Nephron (organoid): ENCODE results near the gene PLEKHA6.

Experiments
- H3K27ac Mint-ChIP-seq, 3 experiments: 2 replicates each; pipeline ENCODE4 v1.8.0; 2020; ENCODE audit warnings: mixed read lengths in 3 of 3, mild to moderate bottlenecking in 2 of 3, moderate library complexity in 1 of 3
- H3K27me3 Mint-ChIP-seq: 2 replicates; pipeline ENCODE4 v1.8.0; 2021; ENCODE audit warnings: low read depth, mild to moderate bottlenecking, moderate library complexity, mixed read lengths
- H3K36me3 Mint-ChIP-seq: 2 replicates; pipeline ENCODE4 v1.8.0; 2020; ENCODE audit warnings: low read depth, mixed read lengths
- H3K4me1 Mint-ChIP-seq: 2 replicates; pipeline ENCODE4 v1.8.0; 2020; ENCODE audit warnings: mixed read lengths
- H3K4me3 Mint-ChIP-seq, 3 experiments: 2 replicates each; pipeline ENCODE4 v1.8.0; 2020; ENCODE audit warnings: mild to moderate bottlenecking in 3 of 3, mixed read lengths in 3 of 3, moderate library complexity in 2 of 3
- H3K9me3 Mint-ChIP-seq: 2 replicates; pipeline ENCODE4 v1.8.0; 2020; ENCODE audit warnings: mixed read lengths
- TF ChIP-seq, protein P1 (sequence below), 3 experiments: fragments of 200-600 bp; sonication (generic); IDR thresholded peaks; one replicate each; pipeline ENCODE4 v1.5.0; 2021; ENCODE audit warnings: antibody characterized with exemption in 3 of 3; ENCODE audit not compliant: unreplicated experiment in 3 of 3

Gene PLEKHA6

GRCh38 chr1:204285436-204286305 lies 74.1 kb downstream of the PLEKHA6 start:
- Mint-ChIP-seq H3K27me3 (no peaks in the 10 kb centered on the region), H3K4me3 (peak overlapping the region; percentile 44 to 63 (median 62)), H3K4me1 (peaks cover 92% of the 10 kb centered on the region), H3K9me3 (no peaks in the 10 kb centered on the region), H3K36me3 (no peaks in the 10 kb centered on the region), H3K27ac (peak overlapping the region; percentile 69 to 92 (median 91))
- TF ChIP-seq, protein P1, sequence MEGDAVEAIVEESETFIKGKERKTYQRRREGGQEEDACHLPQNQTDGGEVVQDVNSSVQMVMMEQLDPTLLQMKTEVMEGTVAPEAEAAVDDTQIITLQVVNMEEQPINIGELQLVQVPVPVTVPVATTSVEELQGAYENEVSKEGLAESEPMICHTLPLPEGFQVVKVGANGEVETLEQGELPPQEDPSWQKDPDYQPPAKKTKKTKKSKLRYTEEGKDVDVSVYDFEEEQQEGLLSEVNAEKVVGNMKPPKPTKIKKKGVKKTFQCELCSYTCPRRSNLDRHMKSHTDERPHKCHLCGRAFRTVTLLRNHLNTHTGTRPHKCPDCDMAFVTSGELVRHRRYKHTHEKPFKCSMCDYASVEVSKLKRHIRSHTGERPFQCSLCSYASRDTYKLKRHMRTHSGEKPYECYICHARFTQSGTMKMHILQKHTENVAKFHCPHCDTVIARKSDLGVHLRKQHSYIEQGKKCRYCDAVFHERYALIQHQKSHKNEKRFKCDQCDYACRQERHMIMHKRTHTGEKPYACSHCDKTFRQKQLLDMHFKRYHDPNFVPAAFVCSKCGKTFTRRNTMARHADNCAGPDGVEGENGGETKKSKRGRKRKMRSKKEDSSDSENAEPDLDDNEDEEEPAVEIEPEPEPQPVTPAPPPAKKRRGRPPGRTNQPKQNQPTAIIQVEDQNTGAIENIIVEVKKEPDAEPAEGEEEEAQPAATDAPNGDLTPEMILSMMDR (IDR thresholded peaks at IDR 0.05; ENCODE audit: unreplicated experiment in 3 of 3) = no peak

DNA sequence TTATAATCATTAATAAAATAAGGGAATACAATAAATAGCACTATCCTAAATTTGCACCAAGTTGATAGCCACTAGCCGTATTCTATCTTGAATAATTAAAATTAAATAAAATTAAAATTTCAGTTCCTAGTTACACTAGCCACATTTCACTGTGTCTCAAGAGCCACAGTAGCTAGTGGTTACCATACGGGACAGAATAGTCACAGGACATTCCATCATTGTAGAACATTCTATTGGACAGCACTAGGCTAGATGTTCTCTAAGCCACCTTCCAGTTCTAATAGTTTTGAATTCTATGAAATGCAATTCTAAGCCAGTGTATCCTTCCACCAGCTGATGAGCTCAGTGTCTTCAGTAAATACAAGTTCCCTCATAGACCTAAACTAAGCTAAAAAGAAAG lies 74.8 kb downstream of the PLEKHA6 start:
- peaks cover 93% of the 10 kb centered on the region for H3K4me1 Mint-ChIP-seq
- H3K27me3 Mint-ChIP-seq = no peaks in the 10 kb centered on the region
- no peaks in the 10 kb centered on the region for H3K9me3 Mint-ChIP-seq
- H3K4me3 Mint-ChIP-seq = no peak overlapping the region
- H3K36me3 Mint-ChIP-seq = no peaks in the 10 kb centered on the region
- TF ChIP-seq, protein P1 (IDR thresholded peaks at IDR 0.05; ENCODE audit: unreplicated experiment in 3 of 3) = no peak
- peak overlapping the region in 2 of 3 experiments; percentile 91 to 99 for H3K27ac Mint-ChIP-seq

GRCh38 chr1:204283711-204284651 lies 75.7 kb downstream of the PLEKHA6 start:
- TF ChIP-seq, protein P1 (IDR thresholded peaks at IDR 0.05; ENCODE audit: unreplicated experiment in 3 of 3) = no peak
- H3K36me3 Mint-ChIP-seq = no peaks in the 10 kb centered on the region
- peak overlapping the region in 2 of 3 experiments; percentile 40 to 60 for H3K4me3 Mint-ChIP-seq
- no peaks in the 10 kb centered on the region for H3K27me3 Mint-ChIP-seq
- no peaks in the 10 kb centered on the region for H3K9me3 Mint-ChIP-seq
- H3K4me1 Mint-ChIP-seq = peaks cover 93% of the 10 kb centered on the region
- H3K27ac Mint-ChIP-seq = peak overlapping the region; percentile 98 to 100 (median 99)

- Mint-ChIP-seq H3K27me3 (no peaks in the 10 kb centered on the region), H3K4me3 (peak overlapping the region; percentile 56 to 77 (median 73)), H3K27ac (peak overlapping the region; percentile 98 to 100 (median 99)), H3K9me3 (no peaks in the 10 kb centered on the region), H3K4me1 (peaks cover 93% of the 10 kb centered on the region), H3K36me3 (no peaks in the 10 kb centered on the region)
- TF ChIP-seq, protein P1 (IDR thresholded peaks at IDR 0.05; ENCODE audit: unreplicated experiment in 3 of 3) = no peak
These were observed 76.9 kb downstream of the PLEKHA6 start for GRCh38 chr1:204282761-204283221.

GRCh38 chr1:204280099-204280961 lies 79.4 kb downstream of the PLEKHA6 start:
- Mint-ChIP-seq H3K27ac (peak overlapping the region; percentile 79 to 96 (median 88)), H3K27me3 (no peaks in the 10 kb centered on the region), H3K4me1 (peaks cover 93% of the 10 kb centered on the region), H3K9me3 (no peaks in the 10 kb centered on the region), H3K4me3 (peak overlapping the region; percentile 10 to 38 (median 31)), H3K36me3 (peaks cover 5% of the 10 kb centered on the region)
- TF ChIP-seq, protein P1 (IDR thresholded peaks at IDR 0.05; ENCODE audit: unreplicated experiment in 3 of 3) = no peak
